Sciatic nerve (tissue), 2 donors: ENCODE measurements around the gene CLPTM1. TPM values are rescaled to one million over a fixed set of nuclear protein-coding genes. Genes with fewer than 3 reads are reported as not detected.

ENCODE experiments used
- ATAC-seq: fragments of 200-7000 bp; cut with Tn5 transposase; one replicate; pipeline ENCODE4 v1.9.1; 2020; ENCODE audit warnings: mild to moderate bottlenecking, moderate library complexity
- DNase-seq: peaks from one replicate; pipeline ENCODE4 v3.0.0-alpha.2; 2020; ENCODE audit warnings: low spot score
- intact Hi-C: fragments of 100-400 bp; cut with DNase I; formaldehyde crosslinking; loops from one replicate; pipeline ENCODE4 v1.14.2; 2022
- total RNA-seq: library from RNA; stranded (reverse); fragmentation: NEBNext Ultra II Directional; extraction: Animal tissue kit (Norgen Biotek cat#: 25700); gene quantifications from one replicate; pipeline ENCODE4 v1.2.1, GENCODE V29; 2021
- donor health status: DM: no; HTN: no; CAD: no.
- donor health status: DM: no; HTN: no; CAD: no.

CLPTM1 gene
- total RNA-seq, 1 donor from 2014 or later: 105 TPM

GRCh38 chr19:44930088-44930487 lies 25.1 kb upstream of the CLPTM1 start:
- intact Hi-C loops: no loop called here

GRCh38 chr19:44931541-44931940 lies 23.6 kb upstream of the CLPTM1 start:
- DNase-seq (no peak), ATAC-seq (no peak)
- intact Hi-C loops: no loop called here

More at GRCh38 chr19:44930088-44930487, 25.1 kb upstream of the CLPTM1 start:
- no peak for DNase-seq
- no peak for ATAC-seq

GRCh38 chr19:44939668-44940067 lies 15.5 kb upstream of the CLPTM1 start:
- ATAC-seq (no peak), DNase-seq (no peak)
- intact Hi-C loops: no loop called here

GRCh38 chr19:44942067-44942571 lies 13.1 kb upstream of the CLPTM1 start, which contains the start of gene APOC4:
Gene APOC4, plus strand, starts transcription at chr19:44942237. Its CDS starts 41 bp downstream, at chr19:44942278.
- ATAC-seq: no peak
- no peak for DNase-seq
- intact Hi-C loops: no loop called here

GRCh38 chr19:44943801-44944249 lies 11.4 kb upstream of the CLPTM1 start:
- ATAC-seq: peak; percentile 83
- intact Hi-C loops: no loop called here
- peak; percentile 81 for DNase-seq

GRCh38 chr19:44947041-44947581 lies 8.1 kb upstream of the CLPTM1 start:
- ATAC-seq (no peak), DNase-seq (no peak)
- intact Hi-C loops: no loop called here

GRCh38 chr19:44948237-44948636 lies 6.9 kb upstream of the CLPTM1 start:
- DNase-seq (no peak), ATAC-seq (no peak)
- intact Hi-C loops: no loop called here

- ATAC-seq: no peak
- no peak for DNase-seq
- intact Hi-C loops: no loop called here
These were observed 6.3 kb upstream of the CLPTM1 start for GRCh38 chr19:44948763-44949374.

- DNase-seq (no peak), ATAC-seq (no peak)
- intact Hi-C loops: no loop called here
These were observed 5.6 kb upstream of the CLPTM1 start for GRCh38 chr19:44949550-44949949.

- DNase-seq: peak; percentile 72
- intact Hi-C loops: no loop called here
- ATAC-seq: peak; percentile 7
These were observed 3.7 kb upstream of the CLPTM1 start for GRCh38 chr19:44951179-44952159.

- intact Hi-C loops: no loop called here
- DNase-seq: no peak
- ATAC-seq: peak; percentile 0
These were observed 917 bp upstream of the CLPTM1 start for GRCh38 chr19:44954278-44954648.

- ATAC-seq (peak; percentile 8), DNase-seq (no peak)
- intact Hi-C loops: loop anchor here (5.0 kb wide), 1 partner anchor 53 kb away; no protein-coding TSS in a partner anchor
These were observed 592 bp downstream of the CLPTM1 start for GRCh38 chr19:44955505-44956439.

GRCh38 chr19:44957526-44957925 lies 2.3 kb downstream of the CLPTM1 start:
- intact Hi-C loops: loop anchor here (5.0 kb wide), 1 partner anchor 55 kb away; no protein-coding TSS in a partner anchor
- DNase-seq: no peak
- no peak for ATAC-seq

- intact Hi-C loops: loop anchor here (5.0 kb wide), 1 partner anchor 56 kb away; no protein-coding TSS in a partner anchor
- DNase-seq (no peak), ATAC-seq (no peak)
These were observed 2.9 kb downstream of the CLPTM1 start for GRCh38 chr19:44958090-44958489.

GRCh38 chr19:44959691-44960090 lies 4.5 kb downstream of the CLPTM1 start:
- intact Hi-C loops: loop anchor here (5.0 kb wide), 1 partner anchor 57 kb away; no protein-coding TSS in a partner anchor
- DNase-seq (no peak), ATAC-seq (no peak)

- no peak for ATAC-seq
- DNase-seq: no peak
- intact Hi-C loops: no loop called here
These were observed 5.9 kb downstream of the CLPTM1 start for GRCh38 chr19:44960906-44961728.

- DNase-seq: no peak
- ATAC-seq: no peak
- intact Hi-C loops: no loop called here
These were observed 6.6 kb downstream of the CLPTM1 start for GRCh38 chr19:44961821-44962220.
